CD4-positive, alpha-beta T cell (primary cell): Measurements from ENCODE around the gene PLA2G10. TPM values are rescaled to one million over a fixed set of nuclear protein-coding genes. Genes with fewer than 3 reads are reported as not detected.

Source experiments
- ATAC-seq: fragments of 200-7000 bp; cut with Tn5 transposase; one replicate; pipeline ENCODE4 v1.10.0; 2022; ENCODE audit warnings: mild to moderate bottlenecking; ENCODE audit not compliant: poor library complexity
- CTCF ChIA-PET: fragments of 350-600 bp; sonication (Branson Sonifier 250); formaldehyde crosslinking; loops from one replicate; lab custom pipeline; 2021; ENCODE audit warnings: antibody characterized with exemption, inconsistent platforms; lab: Charles Lee
- POLR2A ChIA-PET: fragments of 350-600 bp; sonication (Branson Sonifier 250); formaldehyde crosslinking; loops from one replicate; lab custom pipeline; 2021; ENCODE audit warnings: antibody characterized with exemption, inconsistent platforms; lab: Charles Lee
- DNase-seq, 14 experiments: peaks; one replicate each; pipeline ENCODE4 v3.0.0-alpha.2; 2013 to 2020; ENCODE audit warnings: mixed read lengths in 2 of 14
- H3K27ac ChIP-seq, 2 donors: one replicate each; pipeline versions ENCODE4 v1.5.1 to v1.7.0; 2013; ENCODE audit warnings: low read length in 2 of 2, low read depth in 1 of 2, mild to moderate bottlenecking in 1 of 2
- H3K27me3 ChIP-seq, 2 experiments: 1 replicate in 1 of 2; 2 replicates in 1 of 2; pipeline versions ENCODE4 v1.6.1 to v1.7.0; 2013; ENCODE audit warnings: low read length in 2 of 2, control low read depth in 1 of 2, mild to moderate bottlenecking in 1 of 2, moderate library complexity in 1 of 2; ENCODE audit not compliant: insufficient read depth in 2 of 2, control insufficient read depth in 1 of 2
- H3K36me3 ChIP-seq: one replicate; pipeline ENCODE4 v1.6.1; 2013; ENCODE audit warnings: low read length, control low read depth; ENCODE audit not compliant: insufficient read depth
- H3K4me1 ChIP-seq: one replicate; pipeline ENCODE4 v1.6.1; 2013; ENCODE audit warnings: low read length, control low read depth; ENCODE audit not compliant: insufficient read depth
- H3K4me3 ChIP-seq: one replicate; pipeline ENCODE4 v1.5.1; 2013; ENCODE audit warnings: mild to moderate bottlenecking, low read length, moderate library complexity
- H3K9me3 ChIP-seq, 2 experiments: 1 replicate in 1 of 2; 2 replicates in 1 of 2; pipeline versions ENCODE4 v1.6.1 to v1.7.0; 2013; ENCODE audit warnings: low read length in 2 of 2, mild to moderate bottlenecking in 2 of 2, control low read depth in 1 of 2, moderate library complexity in 1 of 2; ENCODE audit not compliant: control insufficient read depth in 1 of 2, insufficient read depth in 1 of 2
- H3K27ac Mint-ChIP-seq: one replicate; pipeline ENCODE4 v1.8.0; 2020; ENCODE audit warnings: mixed read lengths
- H3K27me3 Mint-ChIP-seq: one replicate; pipeline ENCODE4 v1.8.0; 2021; ENCODE audit warnings: mixed read lengths
- H3K36me3 Mint-ChIP-seq: one replicate; pipeline ENCODE4 v1.8.0; 2021; ENCODE audit warnings: low read depth, mixed read lengths
- H3K4me1 Mint-ChIP-seq: one replicate; pipeline ENCODE4 v1.8.0; 2021; ENCODE audit warnings: low read depth, mixed read lengths
- H3K4me3 Mint-ChIP-seq: one replicate; pipeline ENCODE4 v1.8.0; 2020; ENCODE audit warnings: mild to moderate bottlenecking, mixed read lengths
- H3K9me3 Mint-ChIP-seq: one replicate; pipeline ENCODE4 v1.8.0; 2020; ENCODE audit warnings: mixed read lengths
- CTCF ChIP-seq: fragments of 200-600 bp; IDR thresholded peaks from one replicate; pipeline ENCODE4 v1.8.0; 2022; ENCODE audit warnings: antibody characterized with exemption, mild to moderate bottlenecking
- intact Hi-C, 2 experiments: fragments of 100-400 bp; cut with DNase I in 1 of 2; cut with micrococcal nuclease in 1 of 2; formaldehyde crosslinking; loops; one replicate each; pipeline versions ENCODE4 v1.15.1 to v1.9.0; 2023 to 2025; cut with DNase I, micrococcal nuclease
- total RNA-seq, 174 experiments: library from RNA in 2 of 174; stranded (reverse) in 2 of 174; gene quantifications; one replicate each; pipeline ENCODE4 v1.2.3 and lab custom pipeline; 2021 to 2026

The PLA2G10 gene
- total RNA-seq, 2 experiments from 2014 or later: not detected

GRCh38 chr16:14668556-14669223 is 25.4 kb downstream of the PLA2G10 start:
- POLR2A ChIA-PET: no interaction called here

GRCh38 chr16:14667347-14668266 is 26.5 kb downstream of the PLA2G10 start:
- intact Hi-C loops: no loop called here
- H3K27ac ChIP-seq: no peak overlapping the region
- no peak for TF ChIP-seq CTCF
- H3K4me1 ChIP-seq: no peaks in the 10 kb centered on the region
- H3K36me3 ChIP-seq: peaks cover 55% of the 10 kb centered on the region
- ChIA-PET CTCF (no interaction called here), POLR2A (no interaction called here)
- Mint-ChIP-seq H3K4me3 (no peak overlapping the region), H3K9me3 (no peaks in the 10 kb centered on the region), H3K36me3 (peaks cover 68% of the 10 kb centered on the region), H3K27ac (no peak overlapping the region), H3K27me3 (no peaks in the 10 kb centered on the region), H3K4me1 (peaks cover 3% of the 10 kb centered on the region)
- no peaks in the 10 kb centered on the region for H3K9me3 ChIP-seq
- ATAC-seq: no peak
- DNase-seq: no peak
- no peaks in the 10 kb centered on the region for H3K27me3 ChIP-seq
- no peak overlapping the region for H3K4me3 ChIP-seq

More at GRCh38 chr16:14668556-14669223, 25.4 kb downstream of the PLA2G10 start:
- Mint-ChIP-seq H3K9me3 (no peaks in the 10 kb centered on the region), H3K27ac (no peak overlapping the region), H3K4me3 (no peak overlapping the region), H3K27me3 (no peaks in the 10 kb centered on the region), H3K36me3 (peaks cover 60% of the 10 kb centered on the region), H3K4me1 (peaks cover 6% of the 10 kb centered on the region)
- Histone ChIP-seq H3K27me3 (no peaks in the 10 kb centered on the region), H3K4me3 (no peak overlapping the region), H3K4me1 (peaks cover 4% of the 10 kb centered on the region), H3K36me3 (peaks cover 45% of the 10 kb centered on the region), H3K9me3 (no peaks in the 10 kb centered on the region), H3K27ac (no peak overlapping the region)
- intact Hi-C loops: no loop called here
- no peak for DNase-seq
- CTCF ChIA-PET: no interaction called here
- TF ChIP-seq CTCF: no peak
- no peak for ATAC-seq

- Histone ChIP-seq H3K4me3 (no peak overlapping the region), H3K27ac (no peak overlapping the region), H3K4me1 (peaks cover 3% of the 10 kb centered on the region), H3K9me3 (no peaks in the 10 kb centered on the region), H3K36me3 (peaks cover 66% of the 10 kb centered on the region), H3K27me3 (no peaks in the 10 kb centered on the region)
- no peak for ATAC-seq
- H3K4me1 Mint-ChIP-seq: no peaks in the 10 kb centered on the region
- DNase-seq: no peak
- no peak overlapping the region for H3K4me3 Mint-ChIP-seq
- ChIA-PET CTCF (no interaction called here), POLR2A (no interaction called here)
- no peak overlapping the region for H3K27ac Mint-ChIP-seq
- H3K9me3 Mint-ChIP-seq: no peaks in the 10 kb centered on the region
- TF ChIP-seq CTCF: no peak
- H3K27me3 Mint-ChIP-seq: no peaks in the 10 kb centered on the region
- peaks cover 68% of the 10 kb centered on the region for H3K36me3 Mint-ChIP-seq
- intact Hi-C loops: no loop called here
Measured at GRCh38 chr16:14658063-14658462, 36.0 kb downstream of the PLA2G10 start.
